ENCODE measurements around the gene TMEM140. TPM values are rescaled to one million over a fixed set of nuclear protein-coding genes. Genes with fewer than 3 reads are reported as not detected.

Gene TMEM140
- total RNA-seq, 1 donor from 2014 or later = not detected

DNA sequence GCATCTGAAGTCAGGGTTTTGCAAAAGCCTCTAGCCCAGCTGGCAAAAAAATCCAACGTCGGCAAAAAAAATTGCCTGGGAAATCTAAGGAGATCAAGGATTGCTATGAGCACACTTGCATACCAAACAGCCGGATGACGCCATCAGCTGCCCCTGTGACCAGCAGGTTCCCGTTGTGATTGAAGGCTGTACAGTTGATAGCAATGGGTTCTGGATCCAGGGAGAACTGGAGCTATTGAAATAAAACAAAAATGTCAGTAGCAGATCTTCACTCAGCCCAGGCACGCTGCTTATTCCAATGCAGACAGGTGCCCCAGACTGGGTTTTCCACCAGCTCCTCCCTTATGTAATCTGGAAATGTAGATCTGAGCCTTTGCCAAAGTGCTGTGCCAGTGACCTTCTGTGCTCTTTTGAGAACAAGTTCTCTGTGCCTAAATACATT, 41.4 kb downstream of the TMEM140 start:
- Mint-ChIP-seq H3K36me3 (ENCODE audit: low read depth, unreplicated experiment) (peaks cover 37% of the 10 kb centered on the region), H3K27ac (ENCODE audit: unreplicated experiment) (no peak overlapping the region), H3K4me3 (ENCODE audit: unreplicated experiment) (peak overlapping the region; percentile 4), H3K9me3 (ENCODE audit: unreplicated experiment) (no peaks in the 10 kb centered on the region), H3K4me1 (ENCODE audit: unreplicated experiment) (no peaks in the 10 kb centered on the region), H3K27me3 (ENCODE audit: unreplicated experiment) (peaks cover 2% of the 10 kb centered on the region)
- DNase-seq (ENCODE audit: low spot score) = no peak
- TF ChIP-seq, protein P1, sequence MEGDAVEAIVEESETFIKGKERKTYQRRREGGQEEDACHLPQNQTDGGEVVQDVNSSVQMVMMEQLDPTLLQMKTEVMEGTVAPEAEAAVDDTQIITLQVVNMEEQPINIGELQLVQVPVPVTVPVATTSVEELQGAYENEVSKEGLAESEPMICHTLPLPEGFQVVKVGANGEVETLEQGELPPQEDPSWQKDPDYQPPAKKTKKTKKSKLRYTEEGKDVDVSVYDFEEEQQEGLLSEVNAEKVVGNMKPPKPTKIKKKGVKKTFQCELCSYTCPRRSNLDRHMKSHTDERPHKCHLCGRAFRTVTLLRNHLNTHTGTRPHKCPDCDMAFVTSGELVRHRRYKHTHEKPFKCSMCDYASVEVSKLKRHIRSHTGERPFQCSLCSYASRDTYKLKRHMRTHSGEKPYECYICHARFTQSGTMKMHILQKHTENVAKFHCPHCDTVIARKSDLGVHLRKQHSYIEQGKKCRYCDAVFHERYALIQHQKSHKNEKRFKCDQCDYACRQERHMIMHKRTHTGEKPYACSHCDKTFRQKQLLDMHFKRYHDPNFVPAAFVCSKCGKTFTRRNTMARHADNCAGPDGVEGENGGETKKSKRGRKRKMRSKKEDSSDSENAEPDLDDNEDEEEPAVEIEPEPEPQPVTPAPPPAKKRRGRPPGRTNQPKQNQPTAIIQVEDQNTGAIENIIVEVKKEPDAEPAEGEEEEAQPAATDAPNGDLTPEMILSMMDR (IDR thresholded peaks at IDR 0.05; ENCODE audit: unreplicated experiment) = no peak

DNA sequence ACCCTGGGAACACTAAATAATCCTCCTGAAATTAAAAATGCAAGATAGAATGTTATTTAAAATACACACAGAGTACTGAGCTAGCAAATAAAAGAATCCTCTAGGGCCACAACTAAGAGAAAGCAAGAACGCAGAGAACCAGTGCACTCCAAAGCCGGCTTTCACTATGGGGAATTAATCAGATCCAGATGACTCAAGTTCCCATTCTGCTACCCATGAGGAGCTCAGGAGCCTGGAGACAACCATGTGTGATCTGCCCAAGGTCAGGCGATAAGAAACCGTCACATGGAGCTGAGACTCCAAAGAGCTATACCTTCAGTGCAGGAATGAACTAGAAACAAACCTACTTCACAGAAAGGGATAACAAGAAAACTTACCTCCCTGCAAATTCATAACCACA, 42.1 kb downstream of the TMEM140 start:
- Mint-ChIP-seq H3K4me3 (ENCODE audit: unreplicated experiment) (peak overlapping the region; percentile 4), H3K9me3 (ENCODE audit: unreplicated experiment) (no peaks in the 10 kb centered on the region), H3K27ac (ENCODE audit: unreplicated experiment) (no peak overlapping the region), H3K4me1 (ENCODE audit: unreplicated experiment) (no peaks in the 10 kb centered on the region), H3K36me3 (ENCODE audit: low read depth, unreplicated experiment) (peaks cover 39% of the 10 kb centered on the region), H3K27me3 (ENCODE audit: unreplicated experiment) (no peaks in the 10 kb centered on the region)
- TF ChIP-seq, protein P1 (IDR thresholded peaks at IDR 0.05; ENCODE audit: unreplicated experiment) = no peak
- DNase-seq (ENCODE audit: low spot score) = no peak

DNA sequence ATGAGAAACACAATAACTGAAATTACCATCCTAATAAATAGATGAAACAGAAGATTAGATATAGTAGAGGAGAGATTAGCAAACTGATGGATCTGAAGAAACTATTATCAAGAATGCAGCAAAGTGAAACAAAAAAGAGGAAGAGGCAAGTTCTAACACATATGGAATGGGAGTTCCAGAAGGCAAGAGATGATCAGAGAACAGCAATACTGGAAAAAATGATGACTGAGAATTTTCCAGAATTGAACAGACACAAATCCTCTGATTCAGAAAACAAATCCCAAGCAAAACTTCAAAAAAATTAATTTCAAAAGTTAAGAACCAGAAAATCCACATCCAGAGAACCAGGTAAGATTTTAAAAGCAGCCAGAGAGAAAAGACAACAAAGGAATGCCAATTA, 42.8 kb downstream of the TMEM140 start:
- no peaks in the 10 kb centered on the region for H3K9me3 Mint-ChIP-seq (ENCODE audit: unreplicated experiment)
- DNase-seq (ENCODE audit: low spot score) = no peak
- no peaks in the 10 kb centered on the region for H3K27me3 Mint-ChIP-seq (ENCODE audit: unreplicated experiment)
- H3K4me3 Mint-ChIP-seq (ENCODE audit: unreplicated experiment) = no peak overlapping the region
- H3K27ac Mint-ChIP-seq (ENCODE audit: unreplicated experiment) = no peak overlapping the region
- TF ChIP-seq, protein P1 (IDR thresholded peaks at IDR 0.05; ENCODE audit: unreplicated experiment) = no peak
- H3K4me1 Mint-ChIP-seq (ENCODE audit: unreplicated experiment) = no peaks in the 10 kb centered on the region
- H3K36me3 Mint-ChIP-seq (ENCODE audit: low read depth, unreplicated experiment) = peaks cover 39% of the 10 kb centered on the region

DNA sequence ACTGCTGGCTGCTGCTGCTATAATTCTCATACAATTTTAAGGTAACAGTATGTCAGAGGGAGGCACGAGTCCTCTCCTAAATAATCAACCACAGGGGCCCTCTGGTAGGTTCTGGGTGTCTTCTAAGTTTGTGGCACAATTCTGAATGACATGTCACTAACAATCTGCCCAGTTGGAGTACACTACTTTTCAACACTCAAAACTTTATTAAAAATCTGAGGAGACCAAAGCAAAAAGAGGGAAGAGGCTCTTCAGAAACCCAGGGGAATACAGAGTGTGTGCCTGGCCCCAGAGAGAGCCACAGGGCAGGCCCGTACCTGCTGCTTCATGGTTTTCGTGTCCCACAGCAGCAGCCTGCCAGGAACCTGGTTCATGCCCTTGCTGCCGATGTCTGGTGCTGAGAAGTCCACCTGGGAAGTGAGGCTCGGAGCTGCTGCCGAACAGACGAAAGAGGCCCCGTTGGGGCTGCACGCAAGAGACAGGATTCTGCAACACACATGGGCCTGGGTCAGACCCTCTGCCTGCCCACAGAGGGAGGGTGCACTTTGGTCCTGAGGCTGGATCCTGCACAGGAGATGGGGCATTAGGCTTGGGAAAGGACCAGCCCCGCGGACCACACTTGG, 45.2 kb downstream of the TMEM140 start:
- Mint-ChIP-seq H3K4me3 (ENCODE audit: unreplicated experiment) (peak overlapping the region; percentile 51), H3K36me3 (ENCODE audit: low read depth, unreplicated experiment) (peaks cover 38% of the 10 kb centered on the region), H3K4me1 (ENCODE audit: unreplicated experiment) (no peaks in the 10 kb centered on the region), H3K9me3 (ENCODE audit: unreplicated experiment) (no peaks in the 10 kb centered on the region), H3K27me3 (ENCODE audit: unreplicated experiment) (no peaks in the 10 kb centered on the region), H3K27ac (ENCODE audit: unreplicated experiment) (no peak overlapping the region)
- DNase-seq (ENCODE audit: low spot score) = no peak
- TF ChIP-seq, protein P1 (IDR thresholded peaks at IDR 0.05; ENCODE audit: unreplicated experiment) = no peak

DNA sequence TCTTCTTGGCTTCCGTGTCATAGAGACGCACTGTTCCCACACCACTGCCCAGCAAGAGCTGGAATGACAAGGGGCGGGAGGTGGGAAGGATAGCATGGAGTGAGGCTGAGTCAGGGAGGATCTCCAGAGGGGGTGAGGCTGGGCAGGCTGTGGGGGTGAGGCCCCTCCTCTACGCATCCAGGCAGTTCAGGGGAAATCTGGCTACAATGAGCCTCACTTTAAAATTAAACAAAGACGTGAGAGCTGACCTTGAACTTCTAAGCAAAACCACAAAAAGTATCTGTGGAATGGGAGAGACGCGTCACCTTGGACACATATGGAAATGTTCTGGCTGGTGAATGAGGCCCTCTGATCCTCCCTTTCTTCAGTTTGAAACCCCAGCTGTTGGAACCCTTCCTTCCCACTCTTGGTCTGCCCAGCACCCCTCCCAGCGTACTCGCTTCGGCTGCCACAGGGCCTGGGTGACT, 45.8 kb downstream of the TMEM140 start:
- H3K27me3 Mint-ChIP-seq (ENCODE audit: unreplicated experiment) = no peaks in the 10 kb centered on the region

More for the DNA sequence above, 45.8 kb downstream of the TMEM140 start:
- H3K4me1 Mint-ChIP-seq (ENCODE audit: unreplicated experiment) = no peaks in the 10 kb centered on the region
- no peak for DNase-seq (ENCODE audit: low spot score)
- H3K4me3 Mint-ChIP-seq (ENCODE audit: unreplicated experiment) = no peak overlapping the region
- peaks cover 34% of the 10 kb centered on the region for H3K36me3 Mint-ChIP-seq (ENCODE audit: low read depth, unreplicated experiment)
- no peaks in the 10 kb centered on the region for H3K9me3 Mint-ChIP-seq (ENCODE audit: unreplicated experiment)
- TF ChIP-seq, protein P1 (IDR thresholded peaks at IDR 0.05; ENCODE audit: unreplicated experiment) = no peak
- no peak overlapping the region for H3K27ac Mint-ChIP-seq (ENCODE audit: unreplicated experiment)

Measured in endothelial cell (in vitro differentiated cells).